ENCODE data around the gene NDUFV3.

DNA sequence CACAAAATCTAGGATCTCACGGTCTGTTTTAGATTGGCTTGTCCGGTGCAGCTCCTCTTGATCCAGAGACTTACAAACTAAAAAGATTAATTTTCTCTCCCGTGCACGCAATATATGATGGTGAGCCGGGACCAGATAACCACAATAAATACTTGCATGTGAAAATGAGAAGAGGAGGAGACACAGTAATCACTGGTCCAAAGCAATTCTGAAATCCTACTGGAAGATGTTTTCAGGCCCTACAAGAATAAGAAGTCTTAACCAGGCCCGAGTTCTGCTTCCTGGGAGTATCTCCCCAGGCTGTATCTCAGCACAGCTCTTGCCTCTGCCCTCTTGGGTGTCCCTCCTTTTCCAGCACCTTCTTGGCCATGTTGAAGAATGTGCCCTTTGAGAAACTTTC lies 12.8 kb upstream of the NDUFV3 start:
- TF ChIP-seq, protein P1, sequence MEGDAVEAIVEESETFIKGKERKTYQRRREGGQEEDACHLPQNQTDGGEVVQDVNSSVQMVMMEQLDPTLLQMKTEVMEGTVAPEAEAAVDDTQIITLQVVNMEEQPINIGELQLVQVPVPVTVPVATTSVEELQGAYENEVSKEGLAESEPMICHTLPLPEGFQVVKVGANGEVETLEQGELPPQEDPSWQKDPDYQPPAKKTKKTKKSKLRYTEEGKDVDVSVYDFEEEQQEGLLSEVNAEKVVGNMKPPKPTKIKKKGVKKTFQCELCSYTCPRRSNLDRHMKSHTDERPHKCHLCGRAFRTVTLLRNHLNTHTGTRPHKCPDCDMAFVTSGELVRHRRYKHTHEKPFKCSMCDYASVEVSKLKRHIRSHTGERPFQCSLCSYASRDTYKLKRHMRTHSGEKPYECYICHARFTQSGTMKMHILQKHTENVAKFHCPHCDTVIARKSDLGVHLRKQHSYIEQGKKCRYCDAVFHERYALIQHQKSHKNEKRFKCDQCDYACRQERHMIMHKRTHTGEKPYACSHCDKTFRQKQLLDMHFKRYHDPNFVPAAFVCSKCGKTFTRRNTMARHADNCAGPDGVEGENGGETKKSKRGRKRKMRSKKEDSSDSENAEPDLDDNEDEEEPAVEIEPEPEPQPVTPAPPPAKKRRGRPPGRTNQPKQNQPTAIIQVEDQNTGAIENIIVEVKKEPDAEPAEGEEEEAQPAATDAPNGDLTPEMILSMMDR (IDR thresholded peaks at IDR 0.05): no peak
- TF ChIP-seq EP300 (IDR thresholded peaks at IDR 0.05; ENCODE audit: low read depth) (no peak), POLR2A (IDR thresholded peaks at IDR 0.05) (no peak), POLR2AphosphoS5 (IDR thresholded peaks at IDR 0.05) (no peak)

Measured in transverse colon (tissue), 4 donors.